CD4-positive, alpha-beta T cell treated with Interleukin-17A for 1 hour (primary cell): ENCODE results near the gene CFAP70.
"Not testable (repeated sequence)": the region's sequence is repeated elsewhere in the genome, so short reads cannot be mapped to it uniquely, and the experiment has no call there.

Experiments used
- DNase-seq: peaks from one replicate; pipeline ENCODE4 v3.0.0-alpha.2; 2020

Gene CFAP70

DNA sequence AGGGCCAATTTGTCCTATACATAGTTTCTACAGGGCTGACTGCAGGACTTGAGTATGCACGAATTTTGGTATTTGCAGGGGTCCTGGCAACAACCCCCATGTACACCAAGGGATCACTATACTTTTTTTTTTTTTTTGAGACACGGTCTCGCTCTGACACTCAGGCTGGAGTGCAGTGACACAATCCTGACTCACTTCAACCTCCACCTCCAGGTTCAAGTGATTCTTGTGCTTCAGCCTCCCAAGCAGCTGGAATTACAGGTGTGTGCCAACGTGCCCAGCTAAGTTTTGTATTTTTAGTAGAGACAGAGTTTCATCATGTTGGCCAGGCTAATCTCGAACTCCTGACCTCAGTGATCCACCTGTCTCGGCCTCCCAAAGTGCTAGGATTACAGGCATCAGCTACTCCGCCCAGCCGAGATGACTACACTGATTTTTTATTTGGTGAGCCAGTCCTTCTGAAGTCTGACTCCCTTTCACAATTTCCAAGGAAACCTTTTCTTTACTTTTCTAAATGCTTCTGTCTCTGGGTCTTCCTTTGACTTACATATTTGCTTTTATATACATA lies 19.8 kb downstream of the CFAP70 start:
- no peak for DNase-seq

DNA sequence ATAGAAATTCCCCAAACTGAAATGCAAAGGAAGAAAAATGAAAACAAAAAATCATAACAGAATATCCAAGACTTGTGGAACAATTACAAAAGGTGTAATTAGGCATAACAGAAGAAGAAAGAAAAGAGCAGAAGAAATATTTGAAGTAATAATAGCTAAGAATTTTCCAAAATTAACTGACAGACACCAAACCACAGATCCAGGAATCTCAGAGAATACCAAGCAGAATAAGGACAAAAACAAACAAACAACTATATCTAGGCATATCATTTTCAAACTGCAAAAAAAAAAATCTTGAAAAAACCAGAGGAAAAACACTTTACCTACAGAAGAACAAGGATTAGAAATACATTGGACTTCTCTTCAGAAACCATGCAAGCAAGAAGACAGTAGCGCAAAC lies 25.5 kb downstream of the CFAP70 start:
- DNase-seq, result no peak

DNA sequence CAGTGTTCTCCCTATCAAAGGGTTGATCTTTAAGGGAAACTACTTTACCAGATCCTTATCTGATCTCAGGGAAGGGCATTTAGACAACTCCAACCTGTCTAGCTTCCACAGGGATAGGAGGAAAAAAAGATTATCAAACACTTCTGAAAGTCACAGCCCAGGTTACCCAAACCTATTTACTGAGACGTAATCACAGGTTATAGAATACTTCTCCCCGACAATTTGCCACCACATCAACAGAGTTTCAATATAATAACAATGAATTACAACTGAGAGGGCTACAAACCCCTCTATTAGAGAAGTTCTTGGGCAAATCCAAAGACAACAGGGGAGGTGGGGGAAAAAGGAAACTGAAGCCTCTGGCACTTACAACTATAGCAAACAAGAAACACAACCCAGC lies 26.3 kb downstream of the CFAP70 start:
- no peak for DNase-seq

DNA sequence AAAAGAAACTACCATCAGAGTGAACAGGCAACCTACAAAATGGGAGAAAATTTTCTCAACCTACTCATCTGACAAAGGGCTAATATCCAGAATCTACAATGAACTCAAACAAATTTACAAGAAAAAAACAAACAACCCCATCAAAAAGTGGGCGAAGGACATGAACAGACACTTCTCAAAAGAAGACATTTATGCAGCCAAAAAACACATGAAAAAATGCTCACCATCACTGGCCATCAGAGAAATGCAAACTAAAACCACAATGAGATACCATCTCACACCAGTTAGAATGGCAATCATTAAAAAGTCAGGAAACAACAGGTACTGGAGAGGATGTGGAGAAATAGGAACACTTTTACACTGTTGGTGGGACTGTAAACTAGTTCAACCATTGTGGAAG lies 30.1 kb downstream of the CFAP70 start:
- not testable (repeated sequence) for DNase-seq

DNA sequence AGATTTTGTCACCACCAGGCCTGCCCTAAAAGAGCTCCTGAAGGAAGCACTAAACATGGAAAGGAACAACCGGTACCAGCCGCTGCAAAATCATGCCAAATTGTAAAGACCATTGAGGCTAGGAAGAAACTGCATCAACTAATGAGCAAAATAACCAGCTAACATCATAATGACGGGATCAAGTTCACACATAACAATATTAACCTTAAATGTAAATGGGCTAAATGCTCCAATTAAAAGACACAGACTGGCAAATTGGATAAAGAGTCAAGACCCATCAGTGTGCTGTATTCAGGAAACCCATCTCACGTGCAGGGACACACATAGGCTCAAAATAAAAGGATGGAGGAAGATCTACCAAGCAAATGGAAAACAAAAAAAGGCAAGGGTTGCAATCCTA lies 33.4 kb downstream of the CFAP70 start:
- DNase-seq, result not testable (repeated sequence)

DNA sequence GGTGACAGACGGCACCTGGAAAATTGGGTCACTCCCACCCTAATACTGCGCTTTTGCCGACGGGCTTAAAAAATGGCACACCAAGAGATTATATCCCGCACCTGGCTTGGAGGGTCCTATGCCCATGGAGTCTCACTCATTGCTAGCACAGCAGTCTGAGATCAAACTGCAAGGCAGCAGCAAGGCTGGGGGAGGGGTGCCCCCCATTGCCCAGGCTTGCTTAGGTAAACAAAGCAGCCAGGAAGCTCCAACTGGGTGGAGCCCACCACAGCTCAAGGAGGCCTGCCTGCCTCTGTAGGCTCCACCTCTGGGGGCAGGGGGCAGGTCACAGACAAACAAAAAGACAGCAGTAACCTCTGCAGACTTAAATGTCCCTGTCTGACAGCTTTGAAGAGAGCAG lies 35.1 kb downstream of the CFAP70 start:
- DNase-seq, result not testable (repeated sequence)

DNA sequence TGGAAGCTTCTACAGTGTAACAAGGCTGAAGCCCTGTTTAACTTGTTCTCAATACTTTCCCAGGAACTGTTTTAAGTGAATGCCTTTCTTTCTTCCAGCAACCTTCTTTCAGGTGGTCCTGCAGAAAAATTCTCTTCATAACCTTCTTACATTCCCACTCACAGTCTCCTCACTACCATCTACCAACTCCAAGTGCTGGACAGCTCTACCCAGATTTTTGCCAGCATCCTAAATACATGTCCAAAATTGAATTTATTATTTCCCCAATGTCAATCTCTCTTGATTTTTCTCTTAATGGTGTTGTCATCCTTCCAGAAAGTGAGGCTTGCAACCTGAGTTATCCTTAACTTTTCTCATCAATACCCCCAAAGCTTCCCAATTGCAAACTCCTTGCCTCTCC lies 48.2 kb downstream of the CFAP70 start:
- DNase-seq, result no peak

DNA sequence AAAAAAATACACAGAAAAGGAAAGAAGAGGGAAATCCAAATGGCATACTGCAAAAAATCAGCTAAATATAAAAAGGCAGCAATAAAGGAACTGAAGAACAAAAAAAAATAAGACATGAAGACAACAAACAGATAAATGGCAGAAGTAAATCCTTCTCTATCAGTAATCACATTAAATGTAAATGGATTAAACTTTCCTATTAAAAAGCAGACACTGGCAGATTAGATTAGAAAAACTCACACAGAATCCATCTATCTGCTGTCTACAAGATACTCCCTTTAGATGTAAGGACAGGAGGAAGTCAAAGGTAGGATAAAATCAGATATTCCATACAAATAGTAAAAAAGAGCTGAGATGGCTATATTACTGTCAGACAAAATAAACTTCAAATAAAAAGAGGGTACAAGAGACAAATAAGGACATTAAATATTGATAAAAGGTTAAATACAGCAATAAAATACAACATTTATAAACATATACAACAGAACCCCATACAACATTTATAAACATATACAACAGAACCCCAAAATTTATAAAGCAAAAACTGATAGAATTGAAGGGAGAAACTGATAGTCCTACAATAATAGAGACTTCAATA lies 51.4 kb downstream of the CFAP70 start:
- no peak for DNase-seq

DNA sequence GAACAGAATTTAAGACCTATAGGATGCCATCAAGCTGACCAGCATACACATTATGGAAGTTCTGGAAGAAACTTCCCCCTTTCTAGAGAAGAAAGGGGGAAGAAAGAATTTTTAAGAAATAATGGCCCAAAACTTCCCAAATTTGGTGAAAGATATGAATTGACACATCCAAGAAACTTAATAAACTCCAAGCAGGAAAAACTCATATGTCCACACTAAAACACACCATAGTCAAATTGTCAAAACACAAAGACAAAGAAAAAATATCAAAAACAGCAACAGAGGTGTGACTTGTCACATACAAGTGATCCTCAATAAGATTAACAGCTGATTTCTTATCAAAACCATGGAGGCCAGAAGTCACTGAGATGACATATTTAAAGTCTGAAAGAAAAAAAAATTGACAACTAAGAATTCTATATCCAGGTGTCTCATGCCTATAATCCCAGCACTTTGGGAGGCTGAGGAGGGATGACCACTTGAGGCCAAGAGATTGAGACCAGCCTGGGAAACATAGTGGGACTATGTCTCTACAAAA lies 52.4 kb downstream of the CFAP70 start:
- no peak for DNase-seq

DNA sequence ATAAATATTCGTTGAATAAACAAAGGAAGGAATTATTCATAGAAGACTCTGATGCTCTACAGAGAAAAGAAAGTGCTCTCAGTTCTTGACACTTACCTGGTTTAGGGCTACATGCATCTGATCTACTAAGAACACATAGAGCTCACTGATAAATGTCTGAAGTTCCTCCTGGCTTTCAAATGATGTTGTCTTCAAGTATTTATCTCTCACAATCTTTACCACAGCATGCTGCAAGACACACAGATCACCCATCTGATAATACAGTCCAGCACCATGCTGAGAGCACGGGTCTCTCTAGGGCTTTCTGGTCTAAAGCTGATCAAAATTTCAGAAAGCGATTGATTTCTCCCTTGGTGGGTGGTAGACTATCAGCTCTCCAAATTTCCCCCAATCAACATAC lies 61.7 kb downstream of the CFAP70 start:
- peak; percentile 0 for DNase-seq

DNA sequence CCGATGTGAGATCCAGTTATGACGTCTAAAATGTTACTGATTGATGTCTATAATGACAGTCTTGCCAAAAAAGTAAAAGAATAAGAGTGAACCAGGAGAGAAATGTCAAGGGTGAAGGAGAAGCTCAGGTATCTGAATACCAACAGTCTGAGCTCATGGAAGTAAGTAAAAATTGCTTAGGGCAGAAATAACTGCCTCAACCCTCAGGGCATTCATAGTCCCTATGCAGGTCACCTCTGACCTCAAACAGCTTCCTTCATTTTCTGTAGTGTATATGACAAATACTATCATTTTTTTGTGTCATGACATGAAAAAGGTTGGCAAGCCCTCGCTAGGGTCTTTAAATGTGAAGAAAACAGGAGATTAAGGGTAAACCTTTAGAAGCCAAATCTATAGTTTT lies 65.2 kb downstream of the CFAP70 start:
- DNase-seq, result no peak

DNA sequence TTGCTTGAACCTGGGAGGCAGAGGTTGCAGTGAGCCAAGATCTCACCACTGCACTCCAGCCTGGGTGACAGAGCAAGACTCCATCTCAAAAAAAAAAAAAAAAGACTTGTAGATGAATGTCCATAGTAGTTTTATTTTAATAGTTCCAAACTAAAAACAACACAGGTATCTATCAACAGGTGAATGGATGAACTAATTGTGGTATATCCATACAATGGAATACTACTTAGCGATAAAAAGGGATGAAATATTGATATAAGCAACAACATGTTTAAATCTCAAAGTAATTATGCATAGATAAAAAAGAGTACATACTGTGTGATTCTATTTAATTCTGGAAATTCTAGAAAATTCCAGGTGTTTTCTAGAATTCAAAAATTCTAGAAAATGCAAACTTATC lies 68.7 kb downstream of the CFAP70 start:
- DNase-seq, result no peak

DNA sequence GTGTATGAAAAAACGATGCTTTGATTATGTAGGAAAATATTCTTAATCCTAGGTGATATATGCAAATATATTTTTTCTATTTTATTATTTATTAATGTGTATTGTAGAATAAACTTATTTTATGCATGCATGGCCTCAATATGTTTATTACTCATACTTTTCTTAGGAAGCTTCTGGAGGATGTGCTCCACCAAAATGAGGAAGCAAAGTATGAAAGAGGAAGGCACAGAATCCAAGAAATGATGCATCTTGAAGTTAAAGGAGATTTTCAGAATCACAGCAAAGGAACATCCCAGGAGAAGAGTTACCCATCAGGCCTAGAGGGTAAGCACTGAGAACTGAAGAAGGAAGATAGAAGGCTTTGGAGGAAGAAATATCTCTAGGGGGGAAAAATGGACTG lies 71.2 kb downstream of the CFAP70 start:
- no peak for DNase-seq

DNA sequence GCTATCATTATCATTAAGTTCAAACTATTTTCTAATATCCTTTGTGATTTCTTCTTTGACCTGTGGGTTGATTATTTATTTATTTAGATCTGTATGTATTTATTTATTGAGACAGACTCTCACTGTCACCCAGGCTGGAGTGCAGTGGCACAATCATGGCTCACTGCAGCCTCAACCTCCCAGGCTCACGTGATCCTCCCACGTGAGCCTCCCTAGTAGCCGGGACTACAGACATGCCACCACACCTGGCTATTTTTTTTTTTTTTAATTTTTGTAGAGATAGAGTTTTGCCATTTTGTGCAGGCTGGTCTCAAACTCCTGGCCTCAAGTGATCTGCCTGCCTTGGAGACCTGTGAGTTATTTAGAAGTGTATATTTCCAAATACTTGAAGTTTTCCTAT lies 77.6 kb downstream of the CFAP70 start:
- DNase-seq, result no peak

DNA sequence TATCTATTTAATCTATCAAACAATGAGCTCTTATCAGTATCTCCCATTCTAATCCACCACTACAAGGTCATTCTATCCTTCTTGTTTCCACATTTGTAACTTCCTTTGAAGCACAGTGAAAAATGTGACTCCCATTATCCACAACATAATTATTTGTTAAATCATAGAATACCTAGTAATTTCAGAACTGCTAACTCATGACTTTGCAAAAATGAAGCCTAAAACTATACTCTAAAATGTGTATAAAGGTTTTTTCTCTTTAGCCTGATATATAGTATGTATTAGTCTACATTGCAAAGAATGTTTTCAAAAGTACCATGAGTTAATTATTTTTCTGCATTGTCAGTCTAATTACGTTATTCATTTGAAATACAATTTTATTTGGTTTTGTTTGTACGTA lies 94.2 kb downstream of the CFAP70 start:
- no peak for DNase-seq

DNA sequence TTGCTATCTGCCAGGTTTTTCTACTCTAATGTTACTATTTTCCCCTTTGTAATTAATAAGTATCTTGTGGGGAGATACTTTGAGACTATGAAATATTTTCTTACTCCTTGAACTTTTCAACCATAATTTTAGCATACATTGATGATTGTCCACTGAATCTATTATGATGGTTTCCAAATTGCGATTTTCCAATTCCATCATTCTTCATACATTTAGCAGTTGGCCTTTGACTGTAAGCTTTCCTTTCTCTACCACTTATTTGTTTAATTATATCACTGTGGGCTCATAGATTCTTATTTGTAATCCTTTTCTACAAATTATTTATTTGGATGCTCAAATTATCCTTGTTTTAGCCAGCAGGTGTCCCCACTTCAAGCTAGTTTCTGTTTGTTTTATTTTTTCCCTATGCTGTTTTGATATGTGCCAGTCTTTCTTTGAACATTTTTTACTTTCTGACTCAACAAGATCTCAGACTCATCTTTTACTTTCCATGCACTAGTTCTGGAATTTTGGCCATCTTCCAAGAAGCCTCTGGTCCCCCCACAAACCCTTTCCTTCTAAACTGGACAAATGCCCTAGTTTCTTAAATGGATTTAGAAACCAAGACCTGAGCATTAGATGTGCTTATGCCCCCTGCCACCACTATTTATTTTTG lies 94.8 kb downstream of the CFAP70 start:
- peak; percentile 22 for DNase-seq

DNA sequence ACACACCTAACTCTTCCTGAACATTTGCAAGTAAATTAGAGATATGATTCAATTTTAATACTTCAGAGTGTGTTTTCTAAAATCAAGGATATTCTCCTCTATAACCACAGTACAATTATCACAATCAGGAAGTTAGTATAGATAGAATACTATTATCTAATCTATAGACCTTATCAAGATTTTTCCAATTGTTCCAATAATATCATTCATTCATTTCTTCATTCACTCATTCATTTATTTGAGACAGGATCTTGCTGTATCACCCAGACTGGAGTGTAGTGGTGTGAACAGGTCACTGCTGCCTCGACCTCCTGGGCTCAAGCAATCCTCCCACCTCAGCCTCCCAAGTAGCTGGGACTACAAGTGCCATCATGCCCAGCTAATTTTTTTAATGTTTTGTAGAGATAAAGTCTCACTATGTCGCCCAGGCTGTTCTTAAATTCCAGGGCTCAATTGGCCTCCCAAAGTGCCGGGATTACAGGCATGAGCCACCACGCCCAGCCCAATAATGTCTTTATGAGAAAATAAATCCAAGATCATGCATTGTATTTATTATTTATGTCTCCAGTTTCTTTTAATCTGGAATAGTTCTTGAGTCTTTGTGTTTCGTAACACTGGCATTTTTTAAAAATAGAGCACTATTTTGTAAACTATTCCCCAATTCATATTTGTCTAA lies 95.6 kb downstream of the CFAP70 start:
- no peak for DNase-seq

DNA sequence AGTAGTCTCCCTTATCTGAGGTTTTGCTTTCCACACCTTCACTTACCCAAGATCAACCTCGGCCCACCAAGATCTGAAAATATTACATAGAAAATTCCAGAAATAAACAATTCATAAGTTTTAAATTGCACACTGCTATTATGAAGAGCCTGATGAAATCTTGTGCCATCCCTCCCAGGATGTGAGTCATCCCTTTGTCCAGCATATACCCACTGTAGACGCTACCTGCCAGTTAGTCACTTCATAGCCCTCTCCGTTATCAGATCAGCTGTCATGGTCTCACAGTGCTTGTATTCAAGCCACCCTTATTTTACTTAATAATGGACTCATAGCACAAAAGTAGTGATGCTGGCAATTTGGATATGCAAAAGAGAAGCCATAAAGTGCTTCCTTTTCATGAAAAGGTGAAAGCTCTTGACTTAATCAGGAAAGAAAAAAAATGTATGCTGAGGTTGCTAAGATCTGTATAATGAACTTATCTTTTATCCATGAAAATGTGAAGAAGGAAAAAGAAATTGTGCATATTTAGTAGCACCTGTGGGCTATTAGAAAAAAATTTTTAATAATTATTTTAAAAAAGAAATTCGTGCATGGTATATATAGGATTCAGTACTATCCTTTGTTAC lies 96.4 kb downstream of the CFAP70 start:
- DNase-seq, result no peak

DNA sequence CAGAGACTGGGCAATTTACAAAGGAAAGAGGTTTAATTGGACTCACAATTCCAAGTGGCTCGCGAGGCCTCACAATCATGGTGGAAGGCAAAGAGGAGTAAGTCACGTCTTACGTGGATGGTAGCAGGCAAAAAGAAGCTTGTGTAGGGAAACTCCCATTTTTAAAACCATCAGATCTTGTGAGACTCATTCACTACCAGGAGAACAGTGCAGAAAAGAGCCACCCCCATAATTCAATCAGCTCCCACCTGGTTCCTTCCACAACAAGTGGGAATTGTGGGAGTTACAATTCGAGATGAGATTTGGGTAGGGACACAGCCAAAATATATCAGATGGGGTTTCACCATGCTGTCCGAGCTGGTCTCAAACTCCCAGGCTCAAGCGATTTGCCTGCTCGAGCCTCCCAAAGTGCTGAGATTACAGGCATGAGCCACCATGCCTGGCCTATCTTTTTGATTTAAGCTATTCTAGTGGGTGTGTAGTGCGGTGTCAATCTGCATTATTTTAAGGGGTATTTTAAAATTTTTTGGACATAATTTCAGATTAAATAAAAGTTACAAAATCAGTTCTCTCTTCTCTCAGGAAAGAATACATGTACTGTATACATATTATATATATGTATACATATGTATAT lies 97.2 kb downstream of the CFAP70 start:
- DNase-seq, result no peak

DNA sequence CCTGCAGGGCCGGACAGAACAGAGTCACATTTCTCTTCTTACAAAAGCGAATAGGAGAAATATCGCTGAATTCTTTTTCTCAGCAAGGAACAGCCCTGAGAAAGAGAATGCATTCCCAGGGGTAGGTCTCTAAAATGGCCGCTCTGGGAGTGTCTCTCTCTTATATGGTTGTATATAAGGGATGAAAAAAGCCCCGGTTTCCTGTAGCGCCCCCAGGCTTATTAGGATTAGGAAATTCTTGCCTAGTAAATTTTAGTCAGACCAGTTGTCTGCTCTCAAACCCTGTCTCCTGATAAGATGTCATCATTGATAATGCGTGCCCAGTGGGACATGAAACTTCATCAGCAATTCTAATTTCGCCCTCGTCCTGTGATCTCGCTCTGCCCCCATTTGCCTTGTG lies 100.1 kb downstream of the CFAP70 start:
- DNase-seq, result not testable (repeated sequence)

DNA sequence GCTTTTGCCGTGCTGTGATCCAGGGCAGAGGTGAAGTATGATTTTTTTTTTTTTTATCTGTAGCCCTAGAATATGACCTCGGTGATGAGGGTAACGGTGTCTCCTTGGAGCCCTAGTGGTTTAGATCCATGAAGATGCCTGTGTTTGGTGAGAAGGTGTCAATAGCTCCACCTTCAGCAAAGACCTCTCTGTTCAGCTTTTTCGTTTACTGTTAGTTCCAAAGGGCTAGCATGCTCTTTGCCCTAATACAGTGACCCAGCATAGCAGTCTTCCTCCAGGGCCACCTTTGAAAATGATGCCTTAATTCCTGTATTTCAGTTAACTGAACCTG lies 105.5 kb downstream of the CFAP70 start:
- DNase-seq, result peak; percentile 19

DNA sequence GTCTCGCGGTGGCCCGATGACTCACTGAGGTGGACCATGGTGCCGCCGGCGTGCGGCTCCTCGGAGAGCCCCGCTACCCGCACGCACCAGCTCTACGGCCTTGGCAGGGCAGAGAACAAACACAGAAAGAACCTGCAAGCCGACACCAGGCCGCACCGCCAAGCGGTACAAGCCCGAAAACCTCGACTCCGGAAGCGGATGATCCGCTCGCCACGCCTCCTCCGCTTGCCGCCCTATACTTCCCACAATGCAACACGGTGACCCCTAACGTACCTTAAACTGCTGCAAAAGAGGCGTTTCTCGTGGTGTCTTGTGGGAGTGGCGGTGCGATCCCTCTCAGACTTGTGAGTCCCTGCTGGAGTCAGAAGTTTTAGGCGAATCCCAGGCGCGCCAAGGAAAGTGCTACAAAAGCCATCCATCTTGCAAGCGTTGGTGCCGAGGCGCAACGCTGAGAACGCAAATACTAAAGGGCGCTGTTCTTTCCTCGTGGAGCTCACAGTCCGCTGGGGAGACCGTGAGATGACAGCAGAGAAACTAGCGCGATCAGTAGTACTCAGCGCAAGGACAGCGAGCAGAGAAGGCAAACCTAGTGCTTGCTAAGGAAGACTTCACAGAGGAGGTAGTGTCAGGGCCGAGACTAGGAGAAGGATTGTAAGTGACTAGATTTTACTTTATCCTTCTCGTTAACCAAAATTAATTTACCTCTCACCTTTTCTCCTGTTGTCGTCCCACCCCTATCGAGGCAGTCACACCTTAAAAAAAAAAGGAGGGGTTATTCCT lies 106.0 kb downstream of the CFAP70 start, which contains the start of gene MRPS16:
MRPS16 (minus strand) TSS at position 200 of the 780 bp plus-strand sequence; CDS start at position 38, 162 bp downstream.
- peak; percentile 95 for DNase-seq
